Rectal smooth muscle tissue (tissue), 1 donor: ENCODE measurements around the gene CKAP4.

Experiments used
- H3K27ac ChIP-seq: one replicate; pipeline ENCODE4 v1.7.0; 2013; ENCODE audit warnings: low read depth, low read length, inconsistent platforms
- H3K27me3 ChIP-seq: one replicate; pipeline ENCODE4 v1.7.0; 2013; ENCODE audit warnings: low read length; ENCODE audit not compliant: control insufficient read depth, insufficient read depth
- H3K36me3 ChIP-seq: one replicate; pipeline ENCODE4 v1.7.0; 2013; ENCODE audit warnings: low read length; ENCODE audit not compliant: control insufficient read depth, insufficient read depth
- H3K4me1 ChIP-seq: one replicate; pipeline ENCODE4 v1.7.0; 2013; ENCODE audit warnings: low read length; ENCODE audit not compliant: control insufficient read depth, insufficient read depth
- H3K4me3 ChIP-seq: one replicate; pipeline ENCODE4 v1.7.0; 2013; ENCODE audit warnings: low read length
- H3K9ac ChIP-seq: one replicate; pipeline ENCODE4 v1.7.0; 2013; ENCODE audit warnings: low read length

Gene CKAP4

DNA sequence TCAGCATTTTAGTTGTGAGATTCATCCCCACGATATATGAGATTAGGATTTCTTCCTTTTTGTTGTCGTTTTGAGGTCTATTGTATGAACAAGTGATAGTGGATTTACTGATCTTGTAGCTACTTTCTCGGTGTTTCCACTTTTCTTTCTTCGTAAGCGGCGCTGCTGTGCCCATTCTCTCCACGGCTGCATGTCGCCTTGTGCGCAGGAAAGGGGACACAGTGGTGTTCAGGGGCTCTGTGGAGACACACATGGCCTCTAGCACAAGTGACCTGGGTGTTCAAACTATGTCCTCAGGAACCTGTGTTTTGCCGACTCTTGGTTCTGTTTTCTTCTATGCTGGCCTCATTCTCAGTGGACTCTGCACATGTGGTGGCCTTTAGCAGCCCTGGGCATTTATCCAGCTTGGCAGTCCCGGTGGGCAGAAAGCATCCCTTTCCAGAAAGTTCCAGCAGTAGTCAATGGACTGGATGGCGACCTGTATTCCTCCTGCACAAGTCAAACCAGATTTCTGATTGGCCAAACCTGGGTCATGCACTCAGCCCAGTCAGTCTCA lies 18.7 kb downstream of the CKAP4 start:
- no peak overlapping the region for H3K27ac ChIP-seq
- H3K4me1 ChIP-seq: no peaks in the 10 kb centered on the region
- H3K27me3 ChIP-seq: no peaks in the 10 kb centered on the region

DNA sequence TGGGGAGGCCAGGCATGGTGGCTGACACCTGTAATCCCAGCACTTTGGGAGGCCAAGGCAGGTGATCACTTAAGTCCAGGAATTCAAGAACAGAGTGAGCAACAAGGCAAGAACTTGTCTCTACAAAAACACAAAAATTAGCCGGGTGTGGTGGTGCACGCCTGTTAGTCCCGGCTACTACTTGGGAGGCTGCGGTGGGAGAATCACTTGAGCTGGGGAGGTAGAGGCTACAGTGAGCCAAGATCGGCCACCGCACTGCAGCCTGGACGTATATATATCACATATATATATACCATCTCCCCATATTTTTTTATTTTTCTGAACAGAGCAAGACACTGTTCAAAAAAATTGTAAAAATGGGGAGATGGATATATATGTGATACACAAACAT lies 19.5 kb downstream of the CKAP4 start:
- H3K4me1 ChIP-seq: no peaks in the 10 kb centered on the region
- no peaks in the 10 kb centered on the region for H3K27me3 ChIP-seq
- no peak overlapping the region for H3K4me3 ChIP-seq
- no peak overlapping the region for H3K27ac ChIP-seq
- H3K36me3 ChIP-seq: no peaks in the 10 kb centered on the region
- no peak overlapping the region for H3K9ac ChIP-seq

More for the DNA sequence above, 18.7 kb downstream of the CKAP4 start:
- no peak overlapping the region for H3K9ac ChIP-seq
- no peaks in the 10 kb centered on the region for H3K36me3 ChIP-seq
- no peak overlapping the region for H3K4me3 ChIP-seq

DNA sequence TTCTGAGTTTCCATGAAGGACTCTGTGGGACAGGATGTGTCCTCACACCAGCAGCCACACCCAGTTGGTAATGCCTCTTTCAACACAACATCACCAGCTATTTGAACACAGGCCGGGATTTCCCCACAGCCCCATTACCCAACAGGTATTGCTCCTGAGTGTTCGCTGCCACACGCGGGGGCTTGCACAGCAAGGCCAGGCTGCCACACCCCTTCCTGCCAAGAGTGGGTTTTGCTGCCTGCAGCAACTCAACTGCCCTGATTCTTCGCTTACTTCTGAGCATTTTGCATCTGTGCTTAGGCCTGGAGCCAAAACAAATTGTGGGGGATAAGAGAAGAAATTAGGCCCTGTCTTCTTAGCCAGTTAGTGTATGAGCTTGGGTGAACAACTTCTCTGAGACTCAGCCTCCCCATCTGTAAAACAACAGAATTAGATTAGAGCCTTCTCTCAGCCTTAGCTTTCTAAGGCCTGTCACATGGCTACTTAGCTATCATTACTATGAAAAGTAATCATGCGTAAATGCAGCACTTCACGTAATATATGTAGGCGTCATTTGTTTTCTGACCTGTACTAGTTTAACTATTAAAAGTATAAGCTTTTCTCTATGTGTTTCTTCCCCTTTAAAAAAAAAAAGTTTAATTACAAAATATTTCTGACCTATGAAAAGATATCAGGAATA lies 20.0 kb downstream of the CKAP4 start:
- Histone ChIP-seq H3K9ac (no peak overlapping the region), H3K36me3 (no peaks in the 10 kb centered on the region), H3K4me1 (no peaks in the 10 kb centered on the region), H3K4me3 (no peak overlapping the region), H3K27me3 (no peaks in the 10 kb centered on the region), H3K27ac (no peak overlapping the region)

DNA sequence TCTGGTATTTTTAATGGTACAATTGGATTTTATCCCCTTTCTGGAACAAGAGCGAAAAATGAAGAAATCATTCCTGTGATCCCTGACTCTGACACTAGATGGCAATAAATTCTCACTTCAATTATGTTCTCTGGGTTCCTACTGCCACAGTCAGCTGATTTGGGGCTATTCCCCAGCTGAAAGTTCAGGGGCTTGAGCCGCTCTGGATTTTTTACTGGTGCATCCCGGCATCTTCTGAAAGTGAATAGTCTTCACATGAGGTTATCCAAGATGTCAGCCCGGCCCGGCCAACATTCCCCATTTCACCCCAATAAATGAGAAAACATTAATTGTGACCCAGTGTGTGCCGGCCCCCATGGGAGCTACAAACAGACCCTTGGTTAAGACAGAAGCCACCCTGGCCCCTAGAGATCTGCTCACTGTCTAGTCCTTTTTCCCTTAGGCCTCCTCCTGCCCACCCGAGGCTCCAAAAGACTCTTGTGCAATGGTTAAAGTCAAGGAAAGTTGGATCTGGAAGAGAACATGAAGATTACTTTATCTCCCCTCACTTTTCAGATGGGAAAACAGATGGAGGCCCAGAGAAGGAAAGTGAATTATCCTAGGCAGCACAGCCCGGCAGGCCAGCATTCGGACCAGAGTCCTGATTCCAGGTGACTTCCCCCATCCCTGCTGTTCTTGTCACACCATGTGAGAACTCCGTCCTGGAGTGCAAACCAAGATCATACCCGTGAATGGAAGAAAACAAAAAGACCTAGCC lies 20.8 kb downstream of the CKAP4 start:
- Histone ChIP-seq H3K9ac (no peak overlapping the region), H3K36me3 (no peaks in the 10 kb centered on the region), H3K27ac (no peak overlapping the region), H3K4me1 (no peaks in the 10 kb centered on the region), H3K4me3 (no peak overlapping the region), H3K27me3 (no peaks in the 10 kb centered on the region)

DNA sequence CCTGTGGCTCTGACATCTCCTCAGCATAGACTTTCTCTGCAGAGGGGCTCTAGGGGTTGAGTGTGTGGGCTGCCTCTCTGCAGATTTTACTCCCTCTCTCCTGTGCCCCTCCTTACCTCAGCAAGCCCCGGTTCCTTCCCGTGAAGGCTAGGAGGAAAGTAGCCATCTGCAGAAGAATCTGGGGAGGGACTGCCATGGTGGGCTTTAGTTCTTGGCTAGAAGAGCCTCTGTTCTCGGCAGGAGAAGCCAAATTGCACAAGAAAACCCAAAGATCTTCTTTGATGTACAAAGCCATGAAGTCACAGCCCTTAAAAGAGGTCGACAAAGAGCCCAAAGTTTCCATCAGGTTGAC lies 23.5 kb downstream of the CKAP4 start:
- H3K27ac ChIP-seq: no peak overlapping the region
- no peaks in the 10 kb centered on the region for H3K27me3 ChIP-seq
- no peaks in the 10 kb centered on the region for H3K4me1 ChIP-seq
- no peaks in the 10 kb centered on the region for H3K36me3 ChIP-seq
- H3K4me3 ChIP-seq: no peak overlapping the region
- H3K9ac ChIP-seq: no peak overlapping the region

DNA sequence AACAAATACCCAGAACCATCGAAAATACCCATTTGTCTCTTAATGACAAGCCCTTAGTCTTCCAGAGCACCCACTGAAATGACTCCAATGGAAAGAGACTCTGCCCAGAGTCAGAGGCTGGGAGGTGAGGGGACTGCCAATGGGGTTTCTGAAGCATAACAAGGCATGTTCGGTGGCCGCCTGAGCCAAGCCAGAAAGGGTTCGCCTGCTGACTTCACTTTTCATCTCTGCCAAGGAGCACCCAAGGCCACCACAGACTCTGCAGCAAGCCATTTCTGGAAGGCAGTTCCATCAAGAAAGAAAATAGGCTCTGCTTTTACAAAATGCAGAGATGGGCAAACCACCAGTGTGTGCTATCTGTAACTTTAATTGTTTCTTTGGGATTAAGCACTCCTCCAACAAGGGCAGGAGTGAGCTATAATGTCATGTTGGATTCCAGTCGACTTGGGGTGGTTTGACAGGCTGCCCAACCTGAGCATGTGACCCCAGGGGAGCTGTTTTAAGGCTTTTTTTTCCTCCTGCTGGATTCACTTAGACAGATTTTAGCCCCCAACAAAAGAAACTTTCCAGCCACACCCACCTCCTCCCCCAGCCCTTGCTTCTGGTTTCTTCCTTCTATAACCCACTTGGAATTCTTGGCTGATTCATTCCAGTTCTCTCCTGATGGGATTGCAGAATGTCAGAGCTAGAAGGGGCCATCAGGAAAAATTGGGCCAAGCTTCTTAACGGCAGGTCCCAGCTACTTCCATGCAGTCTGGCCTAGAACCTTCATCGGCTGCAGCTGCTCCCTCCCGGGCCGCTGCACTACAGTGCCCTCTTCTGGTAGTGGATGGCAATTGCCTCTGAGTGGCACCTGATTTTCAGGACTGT lies 24.1 kb downstream of the CKAP4 start:
- H3K4me1 ChIP-seq: no peaks in the 10 kb centered on the region

DNA sequence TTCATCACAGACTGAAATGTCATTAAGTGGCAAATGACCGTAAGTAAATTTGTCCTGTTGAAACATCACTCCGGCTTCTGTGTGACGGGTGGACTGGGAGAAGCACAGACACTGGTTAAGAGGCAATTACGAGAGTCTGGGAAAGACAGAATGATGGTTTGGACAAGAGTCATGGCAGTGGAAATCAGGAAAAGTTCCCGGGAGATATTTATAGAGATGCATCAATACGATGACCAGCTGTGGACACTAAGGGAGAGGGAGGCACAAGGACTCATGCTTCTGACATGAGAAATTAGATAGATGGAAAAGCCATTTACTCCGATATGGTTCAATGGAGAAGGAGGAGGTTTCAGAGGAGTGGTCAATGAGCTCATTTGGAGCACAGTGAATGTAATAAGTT lies 27.3 kb downstream of the CKAP4 start:
- Histone ChIP-seq H3K4me1 (no peaks in the 10 kb centered on the region), H3K27me3 (peaks cover 2% of the 10 kb centered on the region), H3K4me3 (no peak overlapping the region), H3K36me3 (no peaks in the 10 kb centered on the region), H3K27ac (no peak overlapping the region), H3K9ac (no peak overlapping the region)

More for the DNA sequence above, 24.1 kb downstream of the CKAP4 start:
- Histone ChIP-seq H3K36me3 (no peaks in the 10 kb centered on the region), H3K9ac (no peak overlapping the region), H3K27ac (no peak overlapping the region), H3K27me3 (no peaks in the 10 kb centered on the region), H3K4me3 (no peak overlapping the region)

DNA sequence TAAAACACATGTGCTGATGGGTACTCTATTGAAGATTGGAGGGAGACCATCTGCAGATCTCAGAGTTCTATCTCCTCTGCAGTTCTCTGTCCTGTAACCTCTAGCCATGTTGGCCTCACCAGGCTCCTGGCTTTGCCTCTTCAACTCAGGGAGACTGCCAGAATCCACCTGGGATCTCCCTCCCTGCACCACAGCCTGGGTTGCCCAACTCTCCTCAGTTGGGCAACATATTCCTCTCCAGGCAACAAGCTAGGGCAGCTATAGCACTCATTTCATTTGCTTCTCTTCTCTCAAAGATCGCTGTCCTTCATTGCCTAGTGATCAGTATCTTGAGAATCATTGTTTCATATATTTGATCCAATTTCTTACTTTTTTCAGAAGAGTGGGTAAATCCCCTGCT lies 28.8 kb downstream of the CKAP4 start:
- H3K27me3 ChIP-seq: peaks cover 2% of the 10 kb centered on the region
- no peak overlapping the region for H3K27ac ChIP-seq
- H3K9ac ChIP-seq: no peak overlapping the region
- H3K36me3 ChIP-seq: no peaks in the 10 kb centered on the region
- no peak overlapping the region for H3K4me3 ChIP-seq
- no peaks in the 10 kb centered on the region for H3K4me1 ChIP-seq

DNA sequence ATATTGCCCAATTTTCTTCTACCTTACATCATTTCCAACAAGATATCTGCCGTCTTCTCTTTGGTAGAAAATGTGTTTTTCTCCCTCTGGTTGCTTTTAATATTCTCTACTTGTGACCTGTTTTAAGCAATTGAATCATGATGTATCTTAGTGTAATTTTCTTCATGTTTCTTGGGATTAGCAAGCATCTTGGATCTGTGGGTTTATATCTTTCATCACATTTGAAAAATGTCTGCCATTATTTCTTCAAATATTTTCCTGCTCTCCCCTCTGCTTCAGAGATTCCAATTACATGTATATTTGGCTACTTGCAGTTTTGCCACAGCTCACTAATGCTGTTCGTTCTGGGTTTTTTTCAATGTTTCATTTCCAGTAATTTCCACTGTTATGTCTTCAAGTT lies 30.1 kb downstream of the CKAP4 start:
- Histone ChIP-seq H3K4me1 (no peaks in the 10 kb centered on the region), H3K9ac (no peak overlapping the region), H3K36me3 (no peaks in the 10 kb centered on the region), H3K27ac (no peak overlapping the region), H3K4me3 (no peak overlapping the region), H3K27me3 (peaks cover 2% of the 10 kb centered on the region)

DNA sequence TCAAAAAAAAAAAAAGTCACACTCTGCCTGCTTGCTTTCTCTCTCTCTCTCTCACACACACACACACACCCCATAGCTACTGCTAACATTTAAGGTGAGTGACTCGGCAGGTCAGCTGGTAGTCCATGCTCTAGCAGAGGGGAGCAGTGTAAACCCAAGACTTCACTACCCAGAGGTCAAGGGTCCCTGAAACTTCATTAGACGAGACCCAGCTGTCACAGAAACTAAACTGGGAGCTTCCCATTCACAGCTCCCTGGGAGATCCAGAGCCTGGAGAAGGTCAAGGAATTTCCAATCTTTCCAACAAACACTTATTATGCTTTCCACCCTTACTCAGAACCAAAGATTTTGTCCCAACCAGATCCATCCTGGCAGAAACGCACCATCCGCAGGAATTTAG lies 33.2 kb downstream of the CKAP4 start:
- no peak overlapping the region for H3K27ac ChIP-seq
- no peaks in the 10 kb centered on the region for H3K4me1 ChIP-seq
- peaks cover 2% of the 10 kb centered on the region for H3K27me3 ChIP-seq
- no peak overlapping the region for H3K9ac ChIP-seq
- no peaks in the 10 kb centered on the region for H3K36me3 ChIP-seq
- H3K4me3 ChIP-seq: no peak overlapping the region

DNA sequence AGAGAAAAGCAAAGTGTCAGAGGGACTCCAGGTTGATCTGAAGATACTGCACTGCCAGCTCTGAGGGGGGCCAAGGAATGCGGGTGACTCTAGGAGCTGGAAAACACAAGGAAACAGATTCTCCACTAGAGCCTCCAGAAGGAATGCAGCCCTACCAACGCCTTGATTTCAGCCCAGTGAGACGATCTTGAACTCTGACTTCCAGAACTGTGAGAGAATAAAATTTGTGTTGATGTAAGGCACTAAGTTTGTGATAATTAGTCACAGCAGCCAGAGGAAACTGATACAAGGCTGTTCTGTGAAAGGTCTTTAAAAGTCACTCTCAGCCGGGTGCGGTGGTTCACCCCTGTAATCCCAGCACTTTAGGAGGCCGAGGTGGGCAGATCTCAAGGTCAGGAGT lies 34.2 kb downstream of the CKAP4 start:
- Histone ChIP-seq H3K27ac (no peak overlapping the region), H3K4me1 (no peaks in the 10 kb centered on the region), H3K4me3 (no peak overlapping the region), H3K27me3 (peaks cover 2% of the 10 kb centered on the region), H3K36me3 (no peaks in the 10 kb centered on the region), H3K9ac (no peak overlapping the region)

DNA sequence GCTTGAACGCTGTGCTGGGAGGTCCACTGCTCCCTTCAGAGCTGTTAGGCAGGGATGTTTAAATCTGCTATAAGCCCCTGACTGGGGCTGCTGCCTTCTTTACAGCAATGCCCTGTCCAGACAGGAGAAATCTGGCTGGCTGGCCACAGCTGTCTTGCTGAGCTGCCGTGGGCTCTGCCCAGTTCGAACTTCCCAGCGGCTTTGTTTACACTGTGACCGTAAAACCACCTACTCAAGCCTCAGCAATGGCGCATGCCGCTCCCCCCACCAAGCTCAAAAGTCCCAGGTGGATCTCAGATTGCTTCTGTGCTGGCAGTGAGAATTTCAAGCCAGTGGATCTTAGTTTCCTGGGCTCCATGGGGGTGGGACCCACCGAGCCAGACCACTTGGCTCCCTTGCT lies 35.8 kb downstream of the CKAP4 start:
- Histone ChIP-seq H3K36me3 (no peaks in the 10 kb centered on the region), H3K4me3 (no peak overlapping the region), H3K4me1 (no peaks in the 10 kb centered on the region), H3K27ac (no peak overlapping the region), H3K9ac (no peak overlapping the region), H3K27me3 (peaks cover 2% of the 10 kb centered on the region)
